Neuronal stem cell (in vitro differentiated cells): ENCODE results near the gene ASCC3.
"Not testable (repeated sequence)": the region's sequence is repeated elsewhere in the genome, so short reads cannot be mapped to it uniquely, and the experiment has no call there.

Source experiments
- DNase-seq: peaks from one replicate; pipeline ENCODE4 v3.0.0-alpha.2; 2013; ENCODE audit warnings: low spot score
- H2AFZ ChIP-seq: one replicate; pipeline ENCODE4 v1.6.1; 2013; ENCODE audit warnings: mild to moderate bottlenecking, low read length, inconsistent platforms
- H2AK5ac ChIP-seq: 2 replicates; pipeline ENCODE4 v1.6.1; 2013; ENCODE audit warnings: low read depth, mild to moderate bottlenecking, inconsistent platforms, low read length, moderate library complexity, mixed read lengths
- H2BK120ac ChIP-seq: 2 replicates; pipeline ENCODE4 v1.6.1; 2013; ENCODE audit warnings: low read depth, mild to moderate bottlenecking, inconsistent platforms, low read length, moderate library complexity, mixed read lengths
- H2BK12ac ChIP-seq: one replicate; pipeline ENCODE4 v1.6.1; 2013; ENCODE audit warnings: low read length, inconsistent platforms
- H2BK15ac ChIP-seq: 2 replicates; pipeline ENCODE4 v1.6.1; 2013; ENCODE audit warnings: mild to moderate bottlenecking, low read length, inconsistent platforms, mixed read lengths
- H2BK5ac ChIP-seq: one replicate; pipeline ENCODE4 v1.6.1; 2013; ENCODE audit warnings: inconsistent platforms, mild to moderate bottlenecking, low read length, moderate library complexity
- H3K14ac ChIP-seq: one replicate; pipeline ENCODE4 v1.6.1; 2013; ENCODE audit warnings: low read length, inconsistent platforms
- H3K18ac ChIP-seq: 2 replicates; pipeline ENCODE4 v1.6.1; 2013; ENCODE audit warnings: low read length, inconsistent platforms
- H3K23ac ChIP-seq: 2 replicates; pipeline ENCODE4 v1.6.1; 2013; ENCODE audit warnings: low read depth, mild to moderate bottlenecking, mixed read lengths, low read length, inconsistent platforms; ENCODE audit not compliant: poor library complexity
- H3K27ac ChIP-seq: replicated peaks from 3 replicates; pipeline ENCODE4 v1.5.1; 2013; ENCODE audit warnings: low read length, inconsistent platforms
- H3K27me3 ChIP-seq, 3 experiments: 2 replicates each; pipeline ENCODE4 v1.6.1; 2013; ENCODE audit warnings: low read length in 3 of 3, mild to moderate bottlenecking in 2 of 3, inconsistent platforms in 1 of 3, low read depth in 1 of 3, mixed read lengths in 1 of 3, moderate library complexity in 1 of 3; ENCODE audit not compliant: control insufficient read depth in 3 of 3, insufficient read depth in 3 of 3
- H3K36me3 ChIP-seq, 2 donors: replicated peaks in 1 of 2; 2 replicates each; pipeline ENCODE4 v1.6.1; 2013; ENCODE audit warnings: low read length in 2 of 2; ENCODE audit not compliant: control insufficient read depth in 2 of 2, insufficient read depth in 2 of 2
- H3K4ac ChIP-seq: 2 replicates; pipeline ENCODE4 v1.6.1; 2013; ENCODE audit warnings: inconsistent platforms, mild to moderate bottlenecking, low read length, moderate library complexity
- H3K4me1 ChIP-seq, 2 donors: 1 replicate in 1 of 2; 2 replicates in 1 of 2; pipeline ENCODE4 v1.6.1; 2013; ENCODE audit warnings: low read length in 2 of 2, low read depth in 1 of 2; ENCODE audit not compliant: control insufficient read depth in 2 of 2, insufficient read depth in 1 of 2
- H3K4me2 ChIP-seq: one replicate; pipeline ENCODE4 v1.6.1; 2013; ENCODE audit warnings: mild to moderate bottlenecking, low read length, inconsistent platforms; ENCODE audit not compliant: insufficient read depth, poor library complexity, severe bottlenecking
- H3K4me3 ChIP-seq, 2 donors: 2 replicates each; pipeline ENCODE4 v1.5.1; 2013; ENCODE audit warnings: low read length in 2 of 2, mild to moderate bottlenecking in 2 of 2, inconsistent platforms in 1 of 2, moderate library complexity in 1 of 2
- H3K79me1 ChIP-seq: one replicate; pipeline ENCODE4 v1.6.1; 2013; ENCODE audit warnings: low read depth, mild to moderate bottlenecking, inconsistent platforms, low read length, moderate library complexity
- H3K9ac ChIP-seq: one replicate; pipeline ENCODE4 v1.6.1; 2013; ENCODE audit warnings: mild to moderate bottlenecking, low read depth, low read length, inconsistent platforms; ENCODE audit not compliant: poor library complexity
- H3K9me3 ChIP-seq, 2 donors: replicated peaks in 1 of 2; 2 replicates each; pipeline versions ENCODE3 to v1.6.1; 2013; ENCODE audit warnings: low read length in 2 of 2, mild to moderate bottlenecking in 2 of 2, inconsistent platforms in 1 of 2, low read depth in 1 of 2, mixed read lengths in 1 of 2, moderate library complexity in 1 of 2; ENCODE audit not compliant: control insufficient read depth in 2 of 2, insufficient read depth in 1 of 2
- H4K8ac ChIP-seq: one replicate; pipeline ENCODE4 v1.6.1; 2013; ENCODE audit warnings: low read depth, mild to moderate bottlenecking, inconsistent platforms, low read length, moderate library complexity
- H4K91ac ChIP-seq: one replicate; pipeline ENCODE4 v1.6.1; 2013; ENCODE audit warnings: low read length, low read depth, mild to moderate bottlenecking, inconsistent platforms; ENCODE audit not compliant: poor library complexity
- WGBS, 2 donors: extraction: QIAGEN DNeasy Blood & Tissue Kit; methylation state at CpG; one replicate each; pipeline ENCODE4 v1.1.7; 2013; ENCODE audit warnings: missing lambda C conversion rate in 2 of 2, mixed read lengths in 1 of 2; ENCODE audit not compliant: insufficient read length in 2 of 2, insufficient replicate concordance in 1 of 2; ENCODE audit errors: extremely low coverage in 2 of 2; 5-methylcytosine and 5-hydroxymethylcytosine counted together

ASCC3 gene

GRCh38 chr6:100662264-100662663 lies 218.9 kb downstream of the ASCC3 start:
- Histone ChIP-seq H4K91ac (no peak overlapping the region), H3K79me1 (no peaks in the 10 kb centered on the region), H3K27ac (no peak overlapping the region), H4K8ac (no peak overlapping the region), H3K4ac (no peak overlapping the region), H2BK12ac (no peak overlapping the region), H2BK120ac (no peak overlapping the region), H3K27me3 (no peaks in the 10 kb centered on the region), H3K4me3 (no peak overlapping the region), H3K9me3 (no peaks in the 10 kb centered on the region), H2AFZ (no peak overlapping the region), H2BK15ac (no peak overlapping the region), H3K14ac (no peak overlapping the region), H3K23ac (no peak overlapping the region), H2BK5ac (no peak overlapping the region), H3K36me3 (peaks cover 0 to 29% of the 10 kb centered on the region in 2 donors), H3K4me1 (no peaks in the 10 kb centered on the region), H3K9ac (no peak overlapping the region), H3K18ac (no peak overlapping the region), H3K4me2 (no peak overlapping the region), H2AK5ac (no peak overlapping the region)
- WGBS, 2 donors, result no CpG with 5 or more reads among the region's 6 CpGs
- no peak for DNase-seq

- no peak overlapping the region for H2BK120ac ChIP-seq
- no peak overlapping the region for H3K14ac ChIP-seq
- H3K18ac ChIP-seq, result no peak overlapping the region
- peaks cover 0 to 45% of the 10 kb centered on the region in 2 donors for H3K36me3 ChIP-seq
- no peak overlapping the region for H3K4me3 ChIP-seq
- H3K9me3 ChIP-seq, result no peaks in the 10 kb centered on the region
- no peak overlapping the region for H2BK15ac ChIP-seq
- no peak overlapping the region for H4K91ac ChIP-seq
- no peak overlapping the region for H4K8ac ChIP-seq
- H3K27me3 ChIP-seq, result no peaks in the 10 kb centered on the region
- no peak overlapping the region for H3K4ac ChIP-seq
- no peak overlapping the region for H2AFZ ChIP-seq
- H2AK5ac ChIP-seq, result no peak overlapping the region
- no peak overlapping the region for H2BK12ac ChIP-seq
- no peak overlapping the region for H3K23ac ChIP-seq
- H3K9ac ChIP-seq, result no peak overlapping the region
- H3K4me2 ChIP-seq, result no peak overlapping the region
- no peak for DNase-seq
- H3K79me1 ChIP-seq, result no peaks in the 10 kb centered on the region
- no peak overlapping the region for H2BK5ac ChIP-seq
- no peak overlapping the region for H3K27ac ChIP-seq
- WGBS, 2 donors, result no CpG with 5 or more reads among the region's 2 CpGs
- no peaks in the 10 kb centered on the region for H3K4me1 ChIP-seq
Measured at GRCh38 chr6:100658486-100658885, 222.6 kb downstream of the ASCC3 start.

GRCh38 chr6:100657678-100658330 lies 223.3 kb downstream of the ASCC3 start:
- Histone ChIP-seq H3K18ac (no peak overlapping the region), H2BK15ac (no peak overlapping the region), H3K9me3 (no peaks in the 10 kb centered on the region), H3K4me2 (no peak overlapping the region), H4K91ac (no peak overlapping the region), H3K4ac (no peak overlapping the region), H3K27me3 (no peaks in the 10 kb centered on the region), H2BK12ac (no peak overlapping the region), H3K9ac (no peak overlapping the region), H3K79me1 (no peaks in the 10 kb centered on the region), H2BK120ac (no peak overlapping the region), H3K36me3 (peaks cover 0 to 41% of the 10 kb centered on the region in 2 donors), H2AFZ (no peak overlapping the region), H2AK5ac (no peak overlapping the region), H3K27ac (no peak overlapping the region), H2BK5ac (no peak overlapping the region), H3K4me1 (no peaks in the 10 kb centered on the region), H3K14ac (no peak overlapping the region), H3K4me3 (no peak overlapping the region), H3K23ac (no peak overlapping the region), H4K8ac (no peak overlapping the region)
- no CpG with 5 or more reads among the region's 2 CpGs for WGBS, 2 donors
- DNase-seq, result no peak

- H2AK5ac ChIP-seq, H2BK15ac ChIP-seq, H2BK12ac ChIP-seq, H3K18ac ChIP-seq, H3K4ac ChIP-seq, H3K9ac ChIP-seq, H3K4me1 ChIP-seq, H2BK120ac ChIP-seq, DNase-seq, H3K4me3 ChIP-seq, H4K8ac ChIP-seq, H4K91ac ChIP-seq, H3K23ac ChIP-seq, H2BK5ac ChIP-seq, H3K4me2 ChIP-seq, H2AFZ ChIP-seq, H3K79me1 ChIP-seq, H3K27me3 ChIP-seq, H3K27ac ChIP-seq, H3K14ac ChIP-seq: not testable (repeated sequence)
- no CpG with 5 or more reads among the region's 3 CpGs for WGBS, 2 donors
- H3K36me3 ChIP-seq, result peaks cover 6 to 83% of the 10 kb centered on the region in 2 donors
- peaks cover 0 to 14% of the 10 kb centered on the region in 2 donors for H3K9me3 ChIP-seq
Measured at GRCh38 chr6:100641147-100641546, 240.0 kb downstream of the ASCC3 start.
